Activated T-cell treated with anti-CD3 and anti-CD28 coated beads, Interleukin-2, amount 50 U/mL, for 48 hours (primary cell): ENCODE results near the gene PRKCH.
"Not testable (repeated sequence)": the region's sequence is repeated elsewhere in the genome, so short reads cannot be mapped to it uniquely, and the experiment has no call there.

Experiments used
- DNase-seq, 2 experiments: peaks; one replicate each; pipeline ENCODE4 v3.0.0-alpha.2; 2020

The PRKCH gene

DNA sequence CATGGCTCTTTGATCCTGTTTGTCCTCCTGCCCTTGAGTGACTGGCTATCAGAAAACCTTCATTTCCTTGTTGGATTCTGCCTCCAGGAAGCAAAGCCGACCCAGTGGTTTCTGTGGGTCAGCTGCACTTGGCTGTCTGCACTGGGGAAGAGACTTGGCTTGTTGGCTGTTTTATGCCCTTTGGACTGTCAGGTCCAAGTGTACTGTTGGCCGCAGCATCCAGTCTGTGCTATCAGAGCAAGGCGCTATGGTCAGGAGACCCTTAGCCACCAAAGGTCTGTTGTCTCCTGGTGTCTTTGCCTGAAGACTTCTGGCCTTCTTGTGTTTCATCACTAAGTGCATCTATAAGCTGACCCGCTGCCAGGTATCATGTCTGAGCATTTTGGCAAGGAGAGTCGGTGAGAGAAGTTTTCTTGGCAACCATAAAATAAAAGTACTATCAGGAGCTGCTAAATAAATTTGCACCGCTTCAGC lies 196.6 kb downstream of the PRKCH start:
- no peak for DNase-seq

DNA sequence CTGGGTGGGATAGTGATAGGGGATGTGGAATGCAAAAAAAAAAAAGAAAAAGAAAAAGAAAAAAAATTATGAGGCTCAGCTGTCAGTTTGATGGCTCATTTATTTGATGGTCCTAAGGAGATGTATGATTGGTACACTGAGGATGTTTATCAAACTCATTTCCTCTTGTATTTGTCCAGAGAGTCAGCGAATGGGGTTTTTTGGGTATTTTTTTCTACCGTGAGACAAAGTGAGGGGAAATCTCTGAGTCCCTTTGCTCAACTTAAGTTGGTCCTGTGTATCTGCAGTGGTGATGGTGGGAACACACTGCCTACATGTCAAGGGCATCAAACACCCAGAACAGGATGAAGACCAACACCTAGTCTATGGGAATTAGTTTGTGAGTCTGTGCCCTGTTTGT lies 197.0 kb downstream of the PRKCH start:
- peak in 1 of 2 experiments; percentile 15 for DNase-seq

DNA sequence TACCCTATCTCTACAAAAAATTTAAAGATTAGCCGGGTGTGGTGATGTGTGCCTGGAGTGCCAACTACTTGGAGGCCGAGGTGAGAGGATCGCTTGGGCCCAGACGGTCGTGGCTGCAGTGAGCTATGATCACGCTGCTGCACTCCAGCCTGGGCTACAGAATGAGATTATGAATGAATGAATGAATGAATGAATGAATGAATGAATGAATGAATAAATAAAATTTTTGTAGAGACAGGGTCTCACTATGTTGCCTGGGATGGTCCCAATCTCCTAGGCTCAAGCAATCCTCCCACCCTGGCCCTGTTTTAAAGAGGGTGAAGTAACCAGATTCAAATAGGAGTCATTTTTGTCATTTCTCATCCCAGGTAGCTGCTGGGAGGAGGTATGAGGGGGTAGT lies 197.7 kb downstream of the PRKCH start:
- DNase-seq = peak in 1 of 2 experiments; percentile 16

DNA sequence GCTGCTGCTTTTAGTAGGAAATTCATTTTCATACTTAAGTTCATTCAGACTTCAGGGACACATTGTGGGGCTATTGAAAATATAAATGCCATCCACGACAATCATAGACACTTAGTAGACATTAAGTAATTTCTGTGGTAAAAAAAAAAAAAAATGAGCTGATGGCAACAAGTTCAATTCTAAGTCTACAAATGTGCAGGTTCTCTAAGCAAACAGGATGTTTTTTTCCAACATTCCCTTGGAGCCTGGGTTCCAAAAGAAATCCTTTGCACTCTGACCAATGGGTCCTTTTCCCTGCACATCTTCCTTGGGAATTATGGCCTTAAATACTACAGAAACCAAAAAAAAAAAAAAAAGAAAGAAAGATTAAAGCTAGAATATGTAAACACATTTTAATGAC lies 198.4 kb downstream of the PRKCH start:
- DNase-seq = no peak

DNA sequence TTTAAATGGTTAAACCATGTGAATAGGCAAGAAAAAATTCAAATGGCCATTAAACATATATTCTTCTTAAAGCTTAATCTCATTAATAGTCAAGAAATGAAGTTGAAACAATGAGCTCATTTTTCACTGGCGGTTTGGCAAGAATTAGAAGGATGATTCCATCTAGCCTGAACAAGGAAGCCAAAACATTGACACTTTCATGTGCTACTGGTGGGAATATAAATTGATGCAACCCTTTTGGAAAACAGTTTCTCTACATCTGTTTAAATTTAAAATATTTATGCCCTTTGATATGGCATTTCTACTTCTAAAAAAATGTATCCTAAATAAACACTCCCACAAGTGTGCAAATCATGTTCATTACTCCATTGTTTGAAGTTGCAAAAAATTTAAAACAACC lies 199.2 kb downstream of the PRKCH start:
- DNase-seq = no peak

DNA sequence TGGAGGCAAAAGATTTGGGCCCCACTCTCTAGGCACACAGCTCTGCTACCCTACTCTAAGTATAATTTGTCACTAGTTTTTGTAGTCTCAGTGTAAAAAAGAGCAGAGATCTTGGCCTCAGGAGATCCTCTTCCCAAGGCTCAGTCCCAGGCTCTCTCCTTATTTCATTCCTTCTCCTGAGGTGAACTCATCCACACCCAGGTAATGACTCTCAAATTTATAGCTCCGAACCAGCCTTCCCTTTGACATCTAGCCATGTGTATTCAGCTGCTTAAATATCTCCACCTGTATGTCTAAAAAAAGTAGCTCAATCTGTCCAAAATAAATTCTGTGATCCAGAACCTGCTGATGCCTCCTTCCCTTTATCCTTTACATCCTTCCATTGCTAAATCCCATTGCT lies 200.4 kb downstream of the PRKCH start:
- DNase-seq = no peak

DNA sequence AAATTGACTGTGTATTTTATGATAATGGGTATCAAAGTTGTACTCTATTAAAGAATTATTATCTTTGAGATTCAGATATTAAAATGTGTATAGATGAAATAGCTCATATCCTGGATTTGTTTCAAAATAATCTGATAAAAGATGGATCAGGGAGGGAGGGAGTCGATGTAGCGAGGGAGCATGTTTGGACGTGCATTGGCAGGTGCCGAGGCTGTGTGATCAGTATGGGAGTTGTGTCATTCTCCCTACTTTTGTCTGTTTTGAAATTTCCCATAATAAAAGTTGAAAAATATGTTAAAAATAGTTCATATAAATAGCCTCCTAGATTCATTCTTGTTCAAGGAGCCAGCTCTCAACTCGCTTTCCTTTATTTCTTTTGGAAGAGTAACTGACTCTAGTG lies 202.4 kb downstream of the PRKCH start:
- no peak for DNase-seq

DNA sequence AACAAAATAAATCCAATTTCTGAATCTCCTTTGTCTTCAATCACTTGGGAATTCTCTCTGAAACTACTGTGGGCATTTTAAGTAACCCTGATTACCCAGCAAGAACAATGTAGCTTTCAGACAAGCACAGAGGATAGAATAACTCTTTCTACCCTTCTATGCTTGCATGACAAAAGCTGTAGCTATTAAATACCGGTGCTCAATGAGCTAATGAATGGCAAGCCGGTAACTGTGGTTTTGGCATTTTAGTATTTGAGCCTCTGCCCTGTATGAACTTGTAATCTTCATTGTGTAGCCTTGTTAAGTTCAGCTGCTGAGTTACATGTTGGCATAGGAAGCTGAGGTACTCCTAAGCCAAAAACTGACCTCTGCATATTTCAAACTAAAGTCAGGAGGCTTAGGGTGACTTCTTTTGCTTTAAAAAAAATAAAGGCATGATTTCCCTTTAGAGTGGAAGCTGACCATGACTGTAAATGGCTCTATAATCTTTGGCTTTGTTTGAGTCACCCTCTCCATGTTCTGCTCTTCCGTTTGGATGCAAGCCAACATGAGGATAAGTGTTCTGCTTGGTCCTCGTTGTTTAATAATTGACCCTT lies 202.9 kb downstream of the PRKCH start:
- no peak for DNase-seq

DNA sequence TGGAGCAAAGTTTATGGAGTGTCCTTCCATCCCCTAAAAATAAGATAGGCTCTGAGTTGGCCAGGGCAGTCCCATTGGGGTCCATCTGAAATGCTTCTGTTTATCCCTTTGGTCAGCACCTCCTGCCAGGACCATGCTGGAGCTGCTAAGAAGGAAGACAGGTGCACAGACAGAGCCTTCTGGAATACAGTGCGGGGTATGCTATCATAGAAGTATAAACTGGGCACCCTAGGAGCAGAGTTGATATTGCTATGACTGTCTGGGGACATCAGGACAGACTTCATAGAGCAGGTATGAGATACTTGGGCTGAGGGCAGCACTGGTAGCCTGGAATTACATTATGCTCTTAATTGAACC lies 203.5 kb downstream of the PRKCH start:
- DNase-seq = no peak

DNA sequence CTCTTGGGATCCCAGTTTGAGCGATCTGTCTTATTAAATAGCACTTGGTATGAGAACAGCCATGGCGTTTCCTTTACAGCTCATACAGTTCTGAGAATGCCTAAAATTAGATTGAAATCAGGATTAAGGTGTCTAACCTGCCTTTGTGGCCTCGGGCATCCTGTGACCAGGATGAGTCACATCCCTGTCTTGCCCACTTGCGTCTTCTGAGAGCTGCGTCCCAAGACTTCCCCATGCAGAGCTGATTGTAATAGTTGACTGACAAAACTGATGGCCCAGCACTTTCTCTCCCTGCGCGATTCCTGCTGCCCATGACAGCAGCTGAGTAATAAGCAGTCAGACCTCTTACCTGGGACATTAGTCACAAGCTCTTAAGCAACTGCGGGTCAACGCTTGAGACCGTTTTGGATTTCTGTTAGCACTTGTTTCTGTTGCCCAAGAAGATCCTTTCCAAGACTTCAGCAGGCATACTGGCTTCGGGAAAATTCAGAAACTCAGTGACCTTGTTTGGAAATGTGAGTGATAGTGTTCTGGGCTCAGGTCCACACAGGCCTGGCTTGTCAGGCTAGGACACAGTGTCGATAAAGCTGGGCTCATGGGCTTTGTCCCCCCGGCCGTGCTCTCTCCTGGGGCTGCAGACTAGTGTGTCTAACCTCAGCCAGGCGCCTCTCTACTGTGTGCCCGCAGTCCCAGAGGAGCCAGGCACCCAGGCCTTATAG lies 204.1 kb downstream of the PRKCH start:
- DNase-seq = peak; percentile 77 to 82

DNA sequence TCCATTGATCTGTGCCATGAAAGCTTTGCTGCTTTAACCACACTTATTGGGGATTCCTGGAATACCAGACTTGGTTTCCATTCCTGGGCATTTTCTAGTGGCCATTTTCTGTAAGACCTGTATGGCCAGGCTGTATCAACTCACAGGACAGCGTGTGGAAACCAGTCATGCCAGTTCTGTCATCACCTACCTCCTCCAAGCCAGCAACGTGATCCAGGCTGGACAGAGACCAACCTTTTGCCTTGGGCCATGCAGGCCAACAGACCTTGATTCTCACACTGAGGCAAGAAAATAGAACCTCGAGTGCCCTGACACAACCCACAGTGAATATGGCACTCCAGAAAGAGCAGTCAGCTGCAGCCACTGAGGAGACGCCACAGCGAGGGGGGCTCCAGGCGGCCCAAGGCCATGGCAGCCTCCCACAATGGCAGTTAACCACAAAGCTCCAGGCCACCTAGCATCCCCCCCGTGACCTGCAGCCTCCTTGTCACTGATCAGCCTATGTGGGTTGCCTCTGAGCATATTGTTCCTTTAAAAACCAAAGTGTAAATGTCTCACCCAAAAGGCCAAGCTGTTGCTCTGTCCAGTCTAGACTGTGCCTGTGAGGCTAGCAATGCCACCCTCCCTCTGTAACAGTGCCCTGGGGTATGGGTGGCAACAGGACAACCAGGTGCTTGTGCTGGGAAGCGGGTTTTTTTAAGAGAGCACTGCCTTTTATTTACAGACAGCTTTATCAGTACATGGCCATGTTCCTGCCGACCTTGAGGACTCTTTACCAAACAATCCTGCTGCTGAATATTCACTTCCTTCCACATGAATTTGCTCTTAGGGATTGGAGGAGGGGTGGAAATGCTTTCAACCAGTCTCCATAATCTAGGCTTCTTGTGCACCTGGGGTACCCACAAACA lies 205.3 kb downstream of the PRKCH start:
- peak in 1 of 2 experiments; percentile 49 for DNase-seq

DNA sequence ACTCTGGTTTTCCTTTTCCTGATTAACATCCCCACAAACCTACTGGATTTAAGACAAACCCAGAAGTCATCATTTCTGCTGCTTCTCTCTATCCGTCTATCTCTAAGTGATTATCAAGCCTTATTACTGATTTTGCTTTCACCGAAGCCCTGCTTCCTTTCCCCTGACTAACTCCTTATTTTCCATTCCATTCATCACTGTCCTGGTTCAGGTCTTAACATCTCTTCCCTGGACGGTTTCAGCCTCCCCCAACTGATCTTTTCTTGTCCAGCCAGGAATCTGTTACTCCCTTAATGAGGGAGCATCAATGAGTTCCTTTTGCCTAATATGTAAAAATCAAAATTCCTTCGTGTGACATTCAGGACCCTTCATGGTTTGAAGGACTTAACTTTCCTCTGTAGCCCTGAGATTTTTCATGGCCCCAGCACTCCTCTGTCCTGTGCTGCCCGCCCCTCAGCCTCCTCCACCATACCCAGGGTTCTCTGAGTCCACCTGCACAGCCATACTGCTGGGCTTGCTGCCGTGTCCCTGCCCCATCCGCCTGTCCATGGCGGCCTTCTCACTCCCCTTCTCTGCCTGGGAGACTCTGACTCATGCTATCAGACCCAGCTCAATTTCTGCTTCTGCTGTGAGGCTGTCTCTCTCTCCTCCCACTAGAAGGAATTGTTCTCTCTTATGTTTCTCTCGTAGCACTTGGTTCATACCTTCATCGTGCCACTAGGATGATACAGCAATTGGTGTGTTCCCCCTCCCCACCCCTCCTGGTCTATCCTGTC lies 206.1 kb downstream of the PRKCH start:
- peak in 1 of 2 experiments; percentile 43 for DNase-seq

DNA sequence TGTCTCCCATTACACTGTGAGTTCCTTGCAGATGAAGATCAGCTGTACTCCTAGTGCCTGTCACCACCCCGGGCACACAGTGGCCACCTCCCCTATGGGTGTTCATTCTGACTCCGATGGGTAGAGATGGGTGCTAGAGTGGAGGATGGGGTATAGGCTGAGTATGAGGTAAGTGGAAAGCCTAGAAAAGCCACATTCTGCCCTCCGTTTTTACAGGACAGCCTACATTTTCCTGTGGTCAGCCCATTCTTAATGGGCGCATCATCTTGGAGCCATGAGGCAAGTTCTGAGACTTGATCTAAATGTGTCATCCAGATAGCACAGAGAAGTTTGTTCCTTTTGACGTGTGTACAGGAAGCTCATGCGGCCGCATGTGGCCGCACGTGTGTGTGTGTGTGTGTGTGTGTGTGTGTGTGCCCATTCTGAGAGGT lies 207.2 kb downstream of the PRKCH start:
- DNase-seq = peak; percentile 68 to 72

DNA sequence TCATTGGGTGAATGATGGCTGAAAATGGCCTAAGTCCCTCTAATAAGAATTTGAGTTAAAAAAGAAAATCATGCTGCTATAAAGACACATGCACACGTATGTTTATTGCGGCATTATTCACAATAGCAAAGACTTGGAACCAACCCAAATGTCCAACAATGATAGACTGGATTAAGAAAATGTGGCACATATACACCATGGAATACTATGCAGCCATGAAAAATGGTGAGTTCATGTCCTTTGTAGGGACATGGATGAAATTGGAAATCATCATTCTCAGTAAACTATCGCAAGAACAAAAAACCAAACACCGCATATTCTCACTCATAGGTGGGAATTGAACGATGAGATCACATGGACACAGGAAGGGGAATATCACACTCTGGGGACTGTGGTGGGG lies 208.0 kb downstream of the PRKCH start:
- DNase-seq = not testable (repeated sequence)

DNA sequence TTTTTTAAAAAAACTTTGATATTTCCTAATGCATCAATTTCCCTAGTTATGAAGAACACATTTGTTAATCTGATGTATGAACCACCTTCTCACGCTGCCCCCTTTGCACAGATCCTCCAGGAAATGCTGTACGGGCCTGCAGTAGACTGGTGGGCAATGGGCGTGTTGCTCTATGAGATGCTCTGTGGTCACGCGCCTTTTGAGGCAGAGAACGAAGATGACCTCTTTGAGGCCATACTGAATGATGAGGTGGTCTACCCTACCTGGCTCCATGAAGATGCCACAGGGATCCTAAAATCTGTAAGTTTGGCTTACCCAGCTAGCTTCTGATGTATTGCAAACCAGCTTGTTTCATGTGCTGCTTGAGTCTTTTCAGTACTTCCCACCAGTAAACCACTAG lies 208.9 kb downstream of the PRKCH start:
- no peak for DNase-seq

DNA sequence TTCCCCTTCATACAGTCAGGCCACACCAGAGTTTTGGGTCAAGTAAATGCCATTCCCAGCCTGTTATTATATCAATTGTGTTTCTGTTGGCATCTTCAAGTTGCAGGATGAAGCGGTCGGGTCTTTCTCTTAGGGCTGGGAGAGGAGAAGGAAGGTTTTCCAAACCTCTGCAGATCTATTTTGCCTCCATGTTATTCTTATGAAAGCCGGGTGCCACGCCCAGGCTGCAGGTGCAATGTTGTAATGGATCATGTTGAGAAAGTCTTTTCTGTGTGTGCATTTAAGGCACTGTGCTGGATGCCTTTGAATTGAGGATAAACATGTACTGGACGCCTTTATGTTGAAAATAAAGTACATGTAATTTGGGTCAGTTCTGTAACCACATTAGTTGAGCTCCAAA lies 209.5 kb downstream of the PRKCH start:
- no peak for DNase-seq

DNA sequence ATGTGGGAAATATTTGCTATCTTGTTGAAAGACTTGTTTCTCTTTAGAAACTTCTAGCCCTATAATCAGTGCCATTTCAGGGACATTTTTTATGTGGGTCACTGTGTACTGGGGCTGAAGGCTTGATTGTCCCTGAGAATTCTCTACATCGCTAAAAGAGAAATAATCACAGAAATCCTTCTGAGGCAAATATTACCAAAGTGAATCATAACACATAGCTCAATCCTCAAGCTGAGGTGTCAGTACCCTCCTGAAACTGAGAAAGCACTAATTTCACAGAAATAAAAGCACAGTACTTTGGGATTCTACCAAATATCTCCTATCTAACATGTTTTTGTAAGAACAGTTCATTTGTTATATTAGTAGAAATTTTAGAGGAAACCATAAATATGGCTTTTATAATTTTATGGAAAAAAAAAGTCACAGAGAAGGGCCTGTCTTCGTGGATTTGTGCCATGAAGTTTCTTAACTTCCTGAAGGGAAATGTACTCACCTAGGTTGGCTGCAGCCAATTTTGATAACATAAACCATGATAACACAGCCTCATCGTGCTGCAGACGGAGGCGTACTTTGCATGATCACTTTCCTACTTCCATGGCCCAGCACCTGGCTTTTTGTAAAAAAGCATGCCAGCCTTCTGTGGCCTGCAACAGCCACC lies 210.2 kb downstream of the PRKCH start:
- DNase-seq = no peak

DNA sequence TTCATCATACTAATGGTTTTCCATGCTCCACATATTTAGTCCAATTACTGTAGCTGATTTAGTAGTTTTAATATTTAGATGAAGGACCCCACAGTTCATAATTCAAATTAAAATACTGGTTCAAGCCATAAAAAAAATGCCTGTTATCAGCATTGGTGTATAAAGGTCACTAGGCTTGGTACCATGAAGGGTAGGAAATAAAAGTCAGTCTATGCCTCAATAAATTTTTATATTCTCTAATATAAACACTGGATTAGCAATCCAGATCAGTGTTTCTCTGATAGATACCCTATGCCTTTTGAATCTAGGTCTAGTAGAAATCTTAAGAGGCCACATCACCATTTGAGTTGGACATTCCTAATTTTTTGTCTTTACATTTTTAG lies 210.7 kb downstream of the PRKCH start:
- DNase-seq = no peak

DNA sequence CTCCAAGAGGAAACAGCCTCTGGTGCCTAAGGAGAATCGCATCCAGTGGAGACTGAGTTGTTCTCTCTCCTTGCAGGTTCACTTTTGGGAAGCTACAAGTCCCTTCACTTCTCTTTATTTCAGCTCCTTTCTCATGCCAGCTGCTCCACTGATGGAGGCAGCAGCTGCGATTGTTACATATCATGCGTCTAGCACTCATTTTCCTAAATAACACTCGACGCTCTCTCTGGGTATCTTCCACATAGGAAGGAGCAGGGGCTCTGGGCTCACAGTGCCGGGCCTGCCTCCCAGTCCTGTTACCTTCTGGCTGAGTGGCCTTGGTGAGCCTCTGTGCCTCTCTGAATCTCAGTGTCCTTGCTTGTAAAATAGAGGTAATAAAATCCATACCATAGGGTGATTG lies 211.4 kb downstream of the PRKCH start:
- DNase-seq = no peak

DNA sequence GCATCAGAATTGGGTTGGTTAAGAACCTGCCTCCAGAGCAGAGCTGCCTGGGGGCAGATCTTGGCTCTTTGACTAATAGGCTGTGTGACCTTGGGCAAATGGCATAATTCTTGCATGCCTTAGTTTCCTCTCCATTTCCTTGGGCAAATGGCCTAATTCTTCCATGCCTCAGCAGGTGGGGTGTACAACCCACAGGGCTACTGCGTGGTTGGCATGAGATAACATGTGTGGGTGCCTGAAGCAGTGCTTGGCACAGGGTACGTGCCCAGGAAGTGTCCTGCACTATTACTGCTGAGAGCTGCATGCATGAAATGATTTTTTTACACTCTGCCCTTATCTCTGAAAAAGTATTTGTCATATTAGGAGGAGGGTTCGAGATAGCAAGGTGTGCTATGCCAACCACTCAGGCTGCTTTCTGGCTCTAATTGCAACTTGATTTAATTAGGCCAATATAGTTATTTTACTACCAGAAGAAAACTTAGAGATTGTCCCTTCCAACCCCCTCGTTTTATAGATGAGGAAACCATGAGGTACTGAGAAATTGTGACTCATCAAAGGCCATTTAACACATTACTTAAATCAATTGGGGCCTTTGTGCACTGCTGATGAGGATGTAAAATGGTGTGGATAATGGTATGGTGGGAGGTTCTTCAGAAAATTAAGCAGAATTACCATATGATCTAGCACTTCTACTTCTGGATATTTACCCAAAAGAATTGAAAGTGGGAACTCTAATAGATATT lies 212.3 kb downstream of the PRKCH start:
- DNase-seq = peak; percentile 37 to 50

DNA sequence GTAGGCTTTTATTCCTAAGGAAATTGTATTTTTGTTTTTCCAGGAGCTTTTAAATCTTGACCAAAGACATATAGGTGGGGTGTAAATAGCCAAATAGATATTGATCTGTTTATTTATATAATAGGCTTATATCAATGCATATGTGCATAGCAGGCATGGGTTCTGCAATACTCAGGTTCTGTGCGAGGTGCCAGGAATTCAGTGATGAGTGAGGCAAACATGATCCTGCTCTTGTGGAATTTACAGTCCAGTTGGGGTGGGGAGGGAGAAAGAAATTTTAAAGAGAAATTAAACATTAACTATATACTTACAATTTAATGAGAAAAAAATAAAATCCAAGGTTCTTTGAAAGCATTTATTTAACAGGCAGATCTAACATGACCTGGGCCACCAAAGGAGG lies 213.7 kb downstream of the PRKCH start:
- DNase-seq = no peak

DNA sequence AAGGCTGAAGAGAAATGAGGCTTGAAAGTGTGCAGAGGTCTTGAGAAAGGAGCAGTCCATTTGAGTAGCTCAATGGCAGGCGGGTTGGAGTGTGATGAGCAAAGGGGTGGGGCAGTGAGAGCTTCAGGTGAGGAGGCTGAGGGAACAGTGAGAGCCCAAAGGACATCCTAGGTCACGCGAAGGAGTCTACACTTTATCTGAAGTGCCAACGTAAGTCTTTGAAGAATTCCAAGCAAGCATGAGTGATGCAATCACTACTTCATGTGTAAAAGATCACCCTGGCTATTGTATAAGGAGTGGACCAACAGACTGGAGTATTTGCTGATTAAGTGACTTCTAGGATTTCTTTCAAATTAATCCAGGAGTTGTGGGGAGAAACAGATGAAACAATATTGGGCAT lies 214.1 kb downstream of the PRKCH start:
- peak in 1 of 2 experiments; percentile 13 for DNase-seq
